Upper lobe of right lung (tissue), 1 donor: ENCODE results near the gene MTFP1. TPM values are rescaled to one million over a fixed set of nuclear protein-coding genes. Genes with fewer than 3 reads are reported as not detected.

Experiments used
- ATAC-seq: fragments of 200-7000 bp; cut with Tn5 transposase; one replicate; pipeline ENCODE4 v1.9.1; 2020; ENCODE audit warnings: mild to moderate bottlenecking, moderate library complexity
- DNase-seq: peaks from one replicate; pipeline ENCODE4 v3.0.0-alpha.2; 2020
- H3K27ac ChIP-seq: fragments of 200-600 bp; one replicate; pipeline ENCODE4 v1.8.0; 2022
- H3K27me3 ChIP-seq: fragments of 200-600 bp; one replicate; pipeline ENCODE4 v1.8.0; 2022; ENCODE audit warnings: mild to moderate bottlenecking
- H3K36me3 ChIP-seq: fragments of 200-600 bp; one replicate; pipeline ENCODE4 v1.8.0; 2022
- H3K4me1 ChIP-seq: fragments of 200-600 bp; one replicate; pipeline ENCODE4 v1.8.0; 2022
- H3K4me3 ChIP-seq: fragments of 200-600 bp; one replicate; pipeline ENCODE4 v1.8.0; 2022; ENCODE audit warnings: mild to moderate bottlenecking
- H3K9me3 ChIP-seq: fragments of 200-600 bp; one replicate; pipeline ENCODE4 v1.8.0; 2022
- CTCF ChIP-seq: fragments of 200-600 bp; IDR thresholded peaks from one replicate; pipeline ENCODE4 v1.8.0; 2022; ENCODE audit warnings: antibody characterized with exemption
- intact Hi-C: fragments of 100-400 bp; cut with DNase I; formaldehyde crosslinking; loops from one replicate; pipeline ENCODE4 v1.11.0; 2022
- total RNA-seq: library from RNA; stranded (reverse); fragmentation: NEBNext Ultra II Directional; extraction: Animal tissue kit (Norgen Biotek cat#: 25700); gene quantifications from one replicate; pipeline ENCODE4 v1.2.1, GENCODE V29; 2021
- donor health status: DM: no; HTN: yes; CAD: no; lungs with severe emphysema.

The MTFP1 gene
- total RNA-seq, 1 donor from 2014 or later, result 11.3 TPM

GRCh38 chr22:30434843-30435242 is 9.3 kb downstream of the MTFP1 start:
- Histone ChIP-seq H3K4me1 (no peaks in the 10 kb centered on the region), H3K36me3 (no peaks in the 10 kb centered on the region), H3K27me3 (peaks cover 6% of the 10 kb centered on the region), H3K4me3 (no peak overlapping the region), H3K9me3 (no peaks in the 10 kb centered on the region), H3K27ac (no peak overlapping the region)
- DNase-seq (no peak), ATAC-seq (no peak)
- intact Hi-C loops, result no loop called here
- no peak for TF ChIP-seq CTCF

GRCh38 chr22:30435674-30436126 is 10.1 kb downstream of the MTFP1 start:
- intact Hi-C loops, result no loop called here
- DNase-seq (no peak), ATAC-seq (peak; percentile 30)
- Histone ChIP-seq H3K9me3 (no peaks in the 10 kb centered on the region), H3K4me1 (no peaks in the 10 kb centered on the region), H3K4me3 (no peak overlapping the region), H3K36me3 (no peaks in the 10 kb centered on the region), H3K27ac (peak overlapping the region; percentile 49), H3K27me3 (peaks cover 9% of the 10 kb centered on the region)
- TF ChIP-seq CTCF, result no peak

GRCh38 chr22:30436196-30436595 is 10.6 kb downstream of the MTFP1 start:
- DNase-seq (no peak), ATAC-seq (no peak)
- Histone ChIP-seq H3K4me1 (no peaks in the 10 kb centered on the region), H3K36me3 (no peaks in the 10 kb centered on the region), H3K27me3 (peaks cover 9% of the 10 kb centered on the region), H3K27ac (peak overlapping the region; percentile 49), H3K4me3 (no peak overlapping the region), H3K9me3 (no peaks in the 10 kb centered on the region)
- intact Hi-C loops, result no loop called here
- no peak for TF ChIP-seq CTCF

- Histone ChIP-seq H3K9me3 (no peaks in the 10 kb centered on the region), H3K4me3 (no peak overlapping the region), H3K36me3 (no peaks in the 10 kb centered on the region), H3K4me1 (no peaks in the 10 kb centered on the region), H3K27ac (no peak overlapping the region), H3K27me3 (peaks cover 9% of the 10 kb centered on the region)
- TF ChIP-seq CTCF, result no peak
- intact Hi-C loops, result no loop called here
- DNase-seq (no peak), ATAC-seq (no peak)
Observed at GRCh38 chr22:30438559-30438958, 13.0 kb downstream of the MTFP1 start.

GRCh38 chr22:30439226-30439625 is 13.7 kb downstream of the MTFP1 start:
- Histone ChIP-seq H3K27me3 (peaks cover 9% of the 10 kb centered on the region), H3K4me3 (no peak overlapping the region), H3K4me1 (no peaks in the 10 kb centered on the region), H3K9me3 (no peaks in the 10 kb centered on the region), H3K27ac (no peak overlapping the region), H3K36me3 (no peaks in the 10 kb centered on the region)
- ATAC-seq, result no peak
- intact Hi-C loops, result no loop called here
- DNase-seq, result no peak
- TF ChIP-seq CTCF, result no peak

- Histone ChIP-seq H3K4me3 (no peak overlapping the region), H3K9me3 (no peaks in the 10 kb centered on the region), H3K27ac (no peak overlapping the region), H3K36me3 (no peaks in the 10 kb centered on the region), H3K4me1 (no peaks in the 10 kb centered on the region), H3K27me3 (peaks cover 9% of the 10 kb centered on the region)
- intact Hi-C loops, result no loop called here
- DNase-seq (no peak), ATAC-seq (no peak)
- TF ChIP-seq CTCF, result no peak
Observed at GRCh38 chr22:30439836-30440235, 14.3 kb downstream of the MTFP1 start.
